HepG2 (cell line): ENCODE results near the gene RNASE4. TPM values are rescaled to one million over a fixed set of nuclear protein-coding genes. Genes with fewer than 3 reads are reported as not detected.
A peak's percentile ranks its signal among the peaks of the same experiment; 100 is the strongest.

Experiments
- CREM ChIP-seq, 2 experiments: sonication (generic) in 1 of 2; formaldehyde crosslinking in 1 of 2; IDR thresholded peaks; 2 replicates each; pipeline versions ENCODE4 v1.4.0 to v1.6.1; 2016 to 2020; ENCODE audit warnings: antibody characterized with exemption in 1 of 2, mild to moderate bottlenecking in 1 of 2, missing genetic modification reagents in 1 of 2
- NFKBIZ ChIP-seq: IDR thresholded peaks from 2 replicates; pipeline ENCODE4 v1.6.1; 2018; ENCODE audit warnings: missing genetic modification reagents, missing compliant biosample characterization
- NR2F1 ChIP-seq, 2 experiments: fragments of 450-650 bp in 1 of 2; formaldehyde crosslinking in 1 of 2; IDR thresholded peaks; 2 replicates each; pipeline versions ENCODE4 v1.5.0 to v1.6.1; 2016 to 2020; ENCODE audit warnings: mild to moderate bottlenecking in 1 of 2, missing compliant biosample characterization in 1 of 2, missing genetic modification reagents in 1 of 2, moderate library complexity in 1 of 2
- POLR2AphosphoS5 ChIP-seq: IDR thresholded peaks from 2 replicates; pipeline ENCODE4 v1.6.1; 2012; ENCODE audit warnings: low read depth, low read length
- U2AF2 ChIP-seq: fragments of 200-400 bp; formaldehyde crosslinking; IDR thresholded peaks from 2 replicates; pipeline ENCODE4 v1.6.1; 2017; ENCODE audit warnings: low read depth, mild to moderate bottlenecking, low read length
- ZNF33B ChIP-seq: sonication (generic); formaldehyde crosslinking; IDR thresholded peaks from 2 replicates; pipeline ENCODE4 v1.5.1; 2020; ENCODE audit warnings: mild to moderate bottlenecking, missing genetic modification reagents
- ZNF430 ChIP-seq: sonication (generic); formaldehyde crosslinking; IDR thresholded peaks from 2 replicates; pipeline ENCODE4 v1.9.0; 2021; ENCODE audit warnings: mild to moderate bottlenecking, missing genetic modification reagents
- ZNF678 ChIP-seq: sonication (generic); formaldehyde crosslinking; IDR thresholded peaks from 2 replicates; pipeline ENCODE4 v1.4.0; 2020; ENCODE audit warnings: mild to moderate bottlenecking, missing genetic modification reagents
- ZNF878 ChIP-seq: sonication (generic); formaldehyde crosslinking; IDR thresholded peaks from 2 replicates; pipeline ENCODE4 v1.8.1; 2023; ENCODE audit warnings: mild to moderate bottlenecking, missing genetic modification reagents, moderate library complexity
- polyA plus RNA-seq, 8 experiments: library from polyadenylated mRNA; depleted of rRNA in 3 of 8; stranded (reverse) in 7 of 8; unstranded in 1 of 8; fragments of >200 nt; fragmentation: Illumina TruSeq in 4 of 8; extraction: Trizol in 4 of 8; gene quantifications; 2 replicates each; pipeline versions ENCODE4 v1.2.1 to v1.2.3, GENCODE V29; 2011 to 2016; ENCODE audit warnings: low read depth in 4 of 8, missing spikeins in 1 of 8, mixed read lengths in 1 of 8; ENCODE audit not compliant: insufficient read depth in 1 of 8
- total RNA-seq, 5 experiments: library from RNA; depleted of rRNA; stranded (reverse); fragments of >200 nt; fragmentation: Illumina TruSeq; extraction: Trizol; gene quantifications; 2 replicates each; pipeline ENCODE4 v1.2.3, GENCODE V29; 2016; ENCODE audit warnings: low read depth in 1 of 5
- TF ChIP-seq, protein P1 (sequence below), 2 experiments: fragments of 450-650 bp in 1 of 2; sonication (generic) in 1 of 2; formaldehyde crosslinking in 1 of 2; IDR thresholded peaks; 2 replicates each; pipeline versions ENCODE4 v1.6.1 to v1.8.0; 2016 to 2022; ENCODE audit warnings: antibody characterized with exemption in 1 of 2, mild to moderate bottlenecking in 1 of 2, missing genetic modification reagents in 1 of 2
- TF ChIP-seq, protein P2 (sequence below): sonication (generic); formaldehyde crosslinking; IDR thresholded peaks from 2 replicates; pipeline ENCODE4 v1.4.0; 2020; ENCODE audit warnings: missing genetic modification reagents
- TF ChIP-seq, protein P3 (sequence below): sonication (generic); formaldehyde crosslinking; IDR thresholded peaks from 2 replicates; pipeline ENCODE4 v1.5.0; 2020; ENCODE audit warnings: missing genetic modification reagents
- TF ChIP-seq, protein P4 (sequence below): sonication (generic); formaldehyde crosslinking; IDR thresholded peaks from 2 replicates; pipeline ENCODE4 v1.8.0; 2022; ENCODE audit warnings: mild to moderate bottlenecking, missing genetic modification reagents, borderline replicate concordance
- TF ChIP-seq, protein P5 (sequence below): sonication (generic); formaldehyde crosslinking; conservative IDR thresholded peaks from 2 replicates; pipeline ENCODE4 v1.4.0; 2020; ENCODE audit warnings: missing genetic modification reagents

The RNASE4 gene
- total and polyA plus RNA-seq, 2 of the 13 experiments (the other 11 are each of a cell fraction or from before 2014, with no cell fraction given): 109 to 983 TPM

DNA sequence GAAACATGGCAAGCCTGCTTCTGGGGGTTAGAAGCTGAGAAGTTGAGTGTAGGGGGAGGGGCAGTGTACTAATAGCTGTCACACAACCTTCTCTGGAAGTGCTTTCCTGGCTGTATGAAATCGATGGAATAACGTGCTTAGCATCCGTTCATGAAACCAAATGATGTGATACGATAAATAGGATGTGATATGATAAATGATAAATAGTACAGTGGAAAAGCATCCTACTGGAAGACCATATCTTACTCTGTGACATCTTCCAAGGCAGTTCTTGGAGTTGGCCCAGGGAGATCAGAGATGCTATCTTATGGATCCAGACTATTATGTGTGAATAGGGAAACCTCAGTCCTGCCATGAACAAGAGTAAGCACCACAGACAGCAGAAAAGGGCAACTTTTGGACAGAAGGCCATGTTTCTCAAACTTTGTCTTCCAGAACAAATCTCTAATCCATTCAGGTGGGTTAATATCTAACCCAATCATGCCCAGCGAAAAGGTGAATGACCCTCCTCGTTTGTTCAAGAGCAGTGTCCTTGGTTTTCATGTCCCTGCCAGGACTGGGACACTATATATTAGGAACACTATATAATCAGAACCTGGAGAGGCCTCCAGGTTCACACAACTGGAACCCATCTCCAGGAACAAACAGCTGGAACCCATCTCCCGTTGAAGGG is 3.9 kb downstream of the RNASE4 start, which contains the start of gene ANG (continued):
- TF ChIP-seq, protein P1, sequence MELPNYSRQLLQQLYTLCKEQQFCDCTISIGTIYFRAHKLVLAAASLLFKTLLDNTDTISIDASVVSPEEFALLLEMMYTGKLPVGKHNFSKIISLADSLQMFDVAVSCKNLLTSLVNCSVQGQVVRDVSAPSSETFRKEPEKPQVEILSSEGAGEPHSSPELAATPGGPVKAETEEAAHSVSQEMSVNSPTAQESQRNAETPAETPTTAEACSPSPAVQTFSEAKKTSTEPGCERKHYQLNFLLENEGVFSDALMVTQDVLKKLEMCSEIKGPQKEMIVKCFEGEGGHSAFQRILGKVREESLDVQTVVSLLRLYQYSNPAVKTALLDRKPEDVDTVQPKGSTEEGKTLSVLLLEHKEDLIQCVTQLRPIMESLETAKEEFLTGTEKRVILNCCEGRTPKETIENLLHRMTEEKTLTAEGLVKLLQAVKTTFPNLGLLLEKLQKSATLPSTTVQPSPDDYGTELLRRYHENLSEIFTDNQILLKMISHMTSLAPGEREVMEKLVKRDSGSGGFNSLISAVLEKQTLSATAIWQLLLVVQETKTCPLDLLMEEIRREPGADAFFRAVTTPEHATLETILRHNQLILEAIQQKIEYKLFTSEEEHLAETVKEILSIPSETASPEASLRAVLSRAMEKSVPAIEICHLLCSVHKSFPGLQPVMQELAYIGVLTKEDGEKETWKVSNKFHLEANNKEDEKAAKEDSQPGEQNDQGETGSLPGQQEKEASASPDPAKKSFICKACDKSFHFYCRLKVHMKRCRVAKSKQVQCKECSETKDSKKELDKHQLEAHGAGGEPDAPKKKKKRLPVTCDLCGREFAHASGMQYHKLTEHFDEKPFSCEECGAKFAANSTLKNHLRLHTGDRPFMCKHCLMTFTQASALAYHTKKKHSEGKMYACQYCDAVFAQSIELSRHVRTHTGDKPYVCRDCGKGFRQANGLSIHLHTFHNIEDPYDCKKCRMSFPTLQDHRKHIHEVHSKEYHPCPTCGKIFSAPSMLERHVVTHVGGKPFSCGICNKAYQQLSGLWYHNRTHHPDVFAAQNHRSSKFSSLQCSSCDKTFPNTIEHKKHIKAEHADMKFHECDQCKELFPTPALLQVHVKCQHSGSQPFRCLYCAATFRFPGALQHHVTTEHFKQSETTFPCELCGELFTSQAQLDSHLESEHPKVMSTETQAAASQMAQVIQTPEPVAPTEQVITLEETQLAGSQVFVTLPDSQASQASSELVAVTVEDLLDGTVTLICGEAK (IDR thresholded peaks at IDR 0.05): no peak
- TF ChIP-seq, protein P1 (CRISPR knock-in tag; IDR thresholded peaks at IDR 0.05): no peak
- TF ChIP-seq POLR2AphosphoS5 (peak; percentile 45; the same call in 1 of the 2 replicates), NR2F1 (CRISPR knock-in tag; IDR thresholded peaks at IDR 0.05) (no peak), ZNF430 (CRISPR knock-in tag) (peak; percentile 70; the same call in 1 of the 2 replicates), CREM (IDR thresholded peaks at IDR 0.05) (peak; percentile 43; the same call in 1 of the 2 replicates), CREM (CRISPR knock-in tag; IDR thresholded peaks at IDR 0.05) (no peak), U2AF2 (no peak), ZNF878 (CRISPR knock-in tag) (no peak), ZNF33B (CRISPR knock-in tag) (no peak), NFKBIZ (CRISPR knock-in tag) (0 out of 2 replicates have a peak, but pooled peaks have one; percentile 8), ZNF678 (CRISPR knock-in tag) (no peak)
- TF ChIP-seq, protein P2, sequence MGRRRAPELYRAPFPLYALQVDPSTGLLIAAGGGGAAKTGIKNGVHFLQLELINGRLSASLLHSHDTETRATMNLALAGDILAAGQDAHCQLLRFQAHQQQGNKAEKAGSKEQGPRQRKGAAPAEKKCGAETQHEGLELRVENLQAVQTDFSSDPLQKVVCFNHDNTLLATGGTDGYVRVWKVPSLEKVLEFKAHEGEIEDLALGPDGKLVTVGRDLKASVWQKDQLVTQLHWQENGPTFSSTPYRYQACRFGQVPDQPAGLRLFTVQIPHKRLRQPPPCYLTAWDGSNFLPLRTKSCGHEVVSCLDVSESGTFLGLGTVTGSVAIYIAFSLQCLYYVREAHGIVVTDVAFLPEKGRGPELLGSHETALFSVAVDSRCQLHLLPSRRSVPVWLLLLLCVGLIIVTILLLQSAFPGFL (CRISPR knock-in tag): no peak
- TF ChIP-seq, protein P3, sequence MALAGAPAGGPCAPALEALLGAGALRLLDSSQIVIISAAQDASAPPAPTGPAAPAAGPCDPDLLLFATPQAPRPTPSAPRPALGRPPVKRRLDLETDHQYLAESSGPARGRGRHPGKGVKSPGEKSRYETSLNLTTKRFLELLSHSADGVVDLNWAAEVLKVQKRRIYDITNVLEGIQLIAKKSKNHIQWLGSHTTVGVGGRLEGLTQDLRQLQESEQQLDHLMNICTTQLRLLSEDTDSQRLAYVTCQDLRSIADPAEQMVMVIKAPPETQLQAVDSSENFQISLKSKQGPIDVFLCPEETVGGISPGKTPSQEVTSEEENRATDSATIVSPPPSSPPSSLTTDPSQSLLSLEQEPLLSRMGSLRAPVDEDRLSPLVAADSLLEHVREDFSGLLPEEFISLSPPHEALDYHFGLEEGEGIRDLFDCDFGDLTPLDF: no peak
- TF ChIP-seq, protein P4, sequence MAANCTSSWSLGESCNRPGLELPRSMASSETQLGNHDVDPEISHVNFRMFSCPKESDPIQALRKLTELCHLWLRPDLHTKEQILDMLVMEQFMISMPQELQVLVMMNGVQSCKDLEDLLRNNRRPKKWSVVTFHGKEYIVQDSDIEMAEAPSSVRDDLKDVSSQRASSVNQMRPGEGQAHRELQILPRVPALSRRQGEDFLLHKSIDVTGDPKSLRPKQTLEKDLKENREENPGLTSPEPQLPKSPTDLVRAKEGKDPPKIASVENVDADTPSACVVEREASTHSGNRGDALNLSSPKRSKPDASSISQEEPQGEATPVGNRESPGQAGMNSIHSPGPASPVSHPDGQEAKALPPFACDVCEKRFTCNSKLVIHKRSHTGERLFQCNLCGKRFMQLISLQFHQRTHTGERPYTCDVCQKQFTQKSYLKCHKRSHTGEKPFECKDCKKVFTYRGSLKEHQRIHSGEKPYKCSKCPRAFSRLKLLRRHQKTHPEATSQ (CRISPR knock-in tag): no peak
- TF ChIP-seq, protein P5, sequence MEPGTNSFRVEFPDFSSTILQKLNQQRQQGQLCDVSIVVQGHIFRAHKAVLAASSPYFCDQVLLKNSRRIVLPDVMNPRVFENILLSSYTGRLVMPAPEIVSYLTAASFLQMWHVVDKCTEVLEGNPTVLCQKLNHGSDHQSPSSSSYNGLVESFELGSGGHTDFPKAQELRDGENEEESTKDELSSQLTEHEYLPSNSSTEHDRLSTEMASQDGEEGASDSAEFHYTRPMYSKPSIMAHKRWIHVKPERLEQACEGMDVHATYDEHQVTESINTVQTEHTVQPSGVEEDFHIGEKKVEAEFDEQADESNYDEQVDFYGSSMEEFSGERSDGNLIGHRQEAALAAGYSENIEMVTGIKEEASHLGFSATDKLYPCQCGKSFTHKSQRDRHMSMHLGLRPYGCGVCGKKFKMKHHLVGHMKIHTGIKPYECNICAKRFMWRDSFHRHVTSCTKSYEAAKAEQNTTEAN (CRISPR knock-in tag): no peak
